BE2C (cell line): ENCODE results near the gene CTSK.
"Not testable (repeated sequence)": the region's sequence is repeated elsewhere in the genome, so short reads cannot be mapped to it uniquely, and the experiment has no call there.

Experiments used
- DNase-seq: peaks from one replicate; pipeline ENCODE4 v3.0.0-alpha.2; 2020
- H3K27me3 ChIP-seq: fragments of 250-450 bp; sonication (Bioruptor Pico); 2 replicates; pipeline ENCODE4 v1.5.1; 2020; ENCODE audit warnings: mild to moderate bottlenecking
- H3K36me3 ChIP-seq: fragments of 250-450 bp; sonication (Bioruptor Pico); 2 replicates; pipeline ENCODE4 v1.5.1; 2020; ENCODE audit warnings: mild to moderate bottlenecking
- H3K4me1 ChIP-seq: fragments of 250-450 bp; sonication (Bioruptor Pico); 2 replicates; pipeline ENCODE4 v1.5.1; 2020
- H3K4me3 ChIP-seq: 2 replicates; pipeline ENCODE4 v1.5.1; 2011; ENCODE audit warnings: low read depth, low read length
- H3K9me3 ChIP-seq: fragments of 250-450 bp; sonication (Bioruptor Pico); 2 replicates; pipeline ENCODE4 v1.5.1; 2020
- TF ChIP-seq, protein P1 (sequence below): IDR thresholded peaks from 2 replicates; pipeline ENCODE4 v1.5.1; 2012; ENCODE audit warnings: mild to moderate bottlenecking, low read depth, low read length

Gene CTSK

DNA sequence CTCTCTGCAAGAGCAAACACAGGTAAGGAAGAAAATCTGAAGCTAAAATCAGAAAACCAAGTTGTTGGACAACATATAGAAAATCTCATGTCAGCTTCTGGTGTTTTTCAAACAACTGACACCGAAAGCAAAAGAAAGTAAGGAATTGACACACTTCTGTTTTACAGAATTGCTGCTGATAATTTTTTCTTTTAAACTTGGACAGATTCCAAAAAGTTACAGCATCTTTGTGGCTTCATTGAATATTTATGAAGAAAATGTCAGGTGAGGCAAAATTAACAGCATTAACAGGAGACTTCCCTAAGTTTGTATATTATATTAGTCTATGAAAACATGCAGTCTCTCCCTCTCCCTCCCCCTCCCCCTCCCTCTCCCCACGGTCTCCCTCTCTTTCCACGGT, 27.6 kb downstream of the CTSK start:
- no peak for DNase-seq
- no peaks in the 10 kb centered on the region for H3K4me1 ChIP-seq
- H3K27me3 ChIP-seq = no peaks in the 10 kb centered on the region
- TF ChIP-seq, protein P1, sequence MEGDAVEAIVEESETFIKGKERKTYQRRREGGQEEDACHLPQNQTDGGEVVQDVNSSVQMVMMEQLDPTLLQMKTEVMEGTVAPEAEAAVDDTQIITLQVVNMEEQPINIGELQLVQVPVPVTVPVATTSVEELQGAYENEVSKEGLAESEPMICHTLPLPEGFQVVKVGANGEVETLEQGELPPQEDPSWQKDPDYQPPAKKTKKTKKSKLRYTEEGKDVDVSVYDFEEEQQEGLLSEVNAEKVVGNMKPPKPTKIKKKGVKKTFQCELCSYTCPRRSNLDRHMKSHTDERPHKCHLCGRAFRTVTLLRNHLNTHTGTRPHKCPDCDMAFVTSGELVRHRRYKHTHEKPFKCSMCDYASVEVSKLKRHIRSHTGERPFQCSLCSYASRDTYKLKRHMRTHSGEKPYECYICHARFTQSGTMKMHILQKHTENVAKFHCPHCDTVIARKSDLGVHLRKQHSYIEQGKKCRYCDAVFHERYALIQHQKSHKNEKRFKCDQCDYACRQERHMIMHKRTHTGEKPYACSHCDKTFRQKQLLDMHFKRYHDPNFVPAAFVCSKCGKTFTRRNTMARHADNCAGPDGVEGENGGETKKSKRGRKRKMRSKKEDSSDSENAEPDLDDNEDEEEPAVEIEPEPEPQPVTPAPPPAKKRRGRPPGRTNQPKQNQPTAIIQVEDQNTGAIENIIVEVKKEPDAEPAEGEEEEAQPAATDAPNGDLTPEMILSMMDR = no peak
- no peaks in the 10 kb centered on the region for H3K9me3 ChIP-seq
- no peak overlapping the region for H3K4me3 ChIP-seq
- no peaks in the 10 kb centered on the region for H3K36me3 ChIP-seq

DNA sequence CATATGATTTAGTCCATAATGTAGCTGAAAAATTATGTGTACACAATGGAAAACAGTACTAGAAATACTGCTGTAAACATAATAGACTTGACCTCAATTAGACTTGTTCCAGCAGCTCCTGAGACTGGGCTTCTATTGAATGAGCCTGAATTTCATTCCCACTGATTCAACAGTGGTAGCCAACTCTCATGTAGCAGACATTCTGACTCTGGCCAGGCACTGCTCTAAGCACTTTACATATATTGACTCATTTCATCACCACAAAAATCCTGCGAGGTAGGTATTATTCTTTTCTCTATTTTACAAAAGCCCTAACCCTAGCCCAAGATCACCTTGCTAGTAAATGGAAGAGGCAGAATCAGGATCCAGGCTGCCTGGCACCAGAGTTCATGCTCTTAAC, 29.7 kb downstream of the CTSK start:
- H3K9me3 ChIP-seq = no peaks in the 10 kb centered on the region
- TF ChIP-seq, protein P1 = no peak
- H3K27me3 ChIP-seq = no peaks in the 10 kb centered on the region
- H3K4me3 ChIP-seq = no peak overlapping the region
- DNase-seq = no peak
- H3K4me1 ChIP-seq = no peaks in the 10 kb centered on the region
- H3K36me3 ChIP-seq = no peaks in the 10 kb centered on the region

DNA sequence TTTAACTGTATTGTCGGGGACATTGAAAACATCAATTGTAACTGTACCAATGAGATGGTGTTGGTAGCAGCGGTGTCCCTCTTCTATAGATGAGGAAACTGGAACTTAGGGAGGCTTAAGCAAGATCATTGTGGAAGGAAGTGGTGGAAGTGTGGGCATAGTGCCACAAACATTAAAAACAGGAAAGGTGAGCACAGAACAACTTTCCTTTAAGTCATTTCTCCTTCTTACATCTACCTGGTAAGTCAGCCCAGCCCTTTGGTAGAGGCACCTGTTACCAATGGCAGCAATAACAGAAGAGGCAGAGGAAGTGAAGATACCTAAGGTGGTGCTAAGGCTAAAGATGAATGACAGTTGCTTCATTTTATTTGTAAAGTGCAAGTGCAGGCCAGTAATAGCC, 30.5 kb downstream of the CTSK start:
- H3K4me1 ChIP-seq = no peaks in the 10 kb centered on the region
- H3K27me3 ChIP-seq = no peaks in the 10 kb centered on the region
- no peaks in the 10 kb centered on the region for H3K36me3 ChIP-seq
- TF ChIP-seq, protein P1 = no peak
- no peak overlapping the region for H3K4me3 ChIP-seq
- DNase-seq = no peak
- no peaks in the 10 kb centered on the region for H3K9me3 ChIP-seq

DNA sequence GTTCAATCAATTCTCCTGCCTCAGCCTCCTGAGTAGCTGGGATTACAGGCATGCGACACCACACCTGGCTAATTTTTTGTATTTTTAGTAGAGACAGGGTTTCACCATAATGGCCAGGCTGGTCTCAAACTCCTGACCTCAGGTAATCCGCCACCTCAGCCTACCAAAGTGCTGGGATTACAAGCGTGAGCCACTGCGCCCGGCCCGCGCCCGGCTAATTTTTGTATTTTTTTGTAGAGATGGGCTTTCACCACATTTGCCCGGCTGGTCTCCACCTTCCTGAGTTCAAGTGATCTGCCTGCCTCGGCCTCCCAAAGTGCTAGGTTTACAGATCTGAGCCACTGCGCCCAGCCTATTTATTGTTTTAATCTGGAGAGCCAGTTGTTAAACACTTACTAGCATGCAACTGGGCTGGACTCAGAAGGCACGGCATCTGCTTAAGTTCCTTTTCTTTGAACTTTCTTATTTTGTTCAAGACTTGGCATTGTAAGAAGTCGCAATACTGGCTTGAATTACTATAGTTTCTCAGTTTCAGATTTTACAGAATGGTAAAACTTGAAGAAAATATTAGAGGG, 32.0 kb downstream of the CTSK start:
- not testable (repeated sequence) for H3K4me1 ChIP-seq, H3K27me3 ChIP-seq, DNase-seq, H3K4me3 ChIP-seq, H3K9me3 ChIP-seq, H3K36me3 ChIP-seq

DNA sequence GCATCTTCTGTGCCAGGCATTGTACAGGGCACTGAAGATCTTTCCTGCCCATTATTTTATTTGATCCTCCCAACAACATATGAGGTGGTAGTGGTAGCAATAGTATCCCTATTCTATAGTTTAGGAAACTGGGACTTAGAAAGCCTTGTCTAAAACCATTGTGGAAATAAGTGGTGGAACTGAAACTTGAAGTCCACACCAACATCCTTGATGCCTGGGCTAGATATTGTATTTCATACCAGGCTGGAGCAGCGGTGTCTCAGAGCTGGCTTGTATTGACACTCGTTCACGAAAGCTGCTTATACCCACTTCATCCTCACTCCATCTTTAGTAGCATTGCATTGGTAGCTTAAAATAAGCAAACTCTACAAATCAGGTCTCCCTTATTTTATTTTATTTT, 32.8 kb downstream of the CTSK start:
- TF ChIP-seq, protein P1 = no peak
- Histone ChIP-seq H3K9me3 (no peaks in the 10 kb centered on the region), H3K4me3 (no peak overlapping the region), H3K27me3 (no peaks in the 10 kb centered on the region), H3K4me1 (no peaks in the 10 kb centered on the region), H3K36me3 (no peaks in the 10 kb centered on the region)
- no peak for DNase-seq

DNA sequence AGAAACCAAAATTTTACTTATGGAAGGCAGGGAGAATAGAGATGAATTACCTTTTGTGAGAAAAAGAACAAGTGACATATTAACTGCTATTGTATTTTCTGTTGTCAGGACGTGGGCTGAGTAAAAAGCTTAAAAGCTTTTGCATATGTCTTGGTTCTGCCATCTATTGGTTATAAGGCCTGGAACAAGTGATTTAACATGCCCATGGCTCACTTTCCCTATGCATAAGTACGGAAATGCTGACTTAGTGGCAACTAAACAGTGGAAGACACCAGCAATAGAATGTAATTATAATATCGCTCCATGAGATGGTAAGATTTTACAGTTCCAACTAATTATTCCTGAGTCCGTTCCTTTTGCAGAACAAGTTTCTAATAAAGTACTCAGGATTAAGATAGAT, 35.7 kb downstream of the CTSK start:
- H3K36me3 ChIP-seq = no peaks in the 10 kb centered on the region
- H3K4me3 ChIP-seq = no peak overlapping the region
- no peaks in the 10 kb centered on the region for H3K9me3 ChIP-seq
- DNase-seq = no peak
- no peaks in the 10 kb centered on the region for H3K27me3 ChIP-seq
- H3K4me1 ChIP-seq = no peaks in the 10 kb centered on the region
- TF ChIP-seq, protein P1 = no peak

DNA sequence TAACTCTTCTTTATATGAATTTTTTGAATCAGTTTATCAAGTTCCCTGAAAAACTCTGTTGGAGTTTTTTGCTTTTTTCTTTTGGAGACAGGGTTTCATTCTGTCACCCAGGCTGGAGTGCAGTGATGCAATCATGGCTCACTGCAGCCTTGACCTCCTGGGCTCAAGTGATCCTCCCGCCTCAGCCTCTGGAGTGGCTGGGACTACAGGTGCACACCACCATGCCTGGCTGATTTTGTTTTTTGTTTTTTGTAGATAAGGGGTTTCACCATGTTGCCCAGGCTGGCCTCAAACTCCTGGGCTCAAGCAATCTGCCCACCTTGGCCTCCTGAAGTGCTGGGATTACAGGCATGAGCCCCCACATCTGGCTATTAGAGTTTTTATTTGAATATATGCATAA, 40.4 kb downstream of the CTSK start:
- not testable (repeated sequence) for DNase-seq, H3K4me1 ChIP-seq, H3K4me3 ChIP-seq, H3K27me3 ChIP-seq, H3K36me3 ChIP-seq, H3K9me3 ChIP-seq

DNA sequence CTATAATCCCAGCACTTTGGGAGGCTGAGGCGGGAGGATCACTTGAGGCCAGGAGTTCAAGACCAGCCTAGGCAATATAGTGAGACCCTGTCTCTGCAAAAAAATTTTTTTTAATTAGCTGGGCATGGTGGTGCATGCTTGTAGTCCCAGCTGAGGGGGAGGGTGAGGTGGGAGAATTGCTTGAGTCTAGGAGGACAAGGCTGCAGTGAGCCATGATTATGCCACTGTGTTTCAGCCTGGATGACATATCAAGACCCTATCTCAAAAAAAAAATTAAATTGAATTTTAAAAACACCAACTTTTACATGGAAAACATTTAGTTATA, 42.1 kb downstream of the CTSK start:
- H3K4me3 ChIP-seq, H3K4me1 ChIP-seq, H3K9me3 ChIP-seq, H3K27me3 ChIP-seq, H3K36me3 ChIP-seq, DNase-seq: not testable (repeated sequence)
